ENCODE results near the gene MANEA.
"Not testable (repeated sequence)": the region's sequence is repeated elsewhere in the genome, so short reads cannot be mapped to it uniquely, and the experiment has no call there.

Gene MANEA, protein sequence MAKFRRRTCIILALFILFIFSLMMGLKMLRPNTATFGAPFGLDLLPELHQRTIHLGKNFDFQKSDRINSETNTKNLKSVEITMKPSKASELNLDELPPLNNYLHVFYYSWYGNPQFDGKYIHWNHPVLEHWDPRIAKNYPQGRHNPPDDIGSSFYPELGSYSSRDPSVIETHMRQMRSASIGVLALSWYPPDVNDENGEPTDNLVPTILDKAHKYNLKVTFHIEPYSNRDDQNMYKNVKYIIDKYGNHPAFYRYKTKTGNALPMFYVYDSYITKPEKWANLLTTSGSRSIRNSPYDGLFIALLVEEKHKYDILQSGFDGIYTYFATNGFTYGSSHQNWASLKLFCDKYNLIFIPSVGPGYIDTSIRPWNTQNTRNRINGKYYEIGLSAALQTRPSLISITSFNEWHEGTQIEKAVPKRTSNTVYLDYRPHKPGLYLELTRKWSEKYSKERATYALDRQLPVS

DNA sequence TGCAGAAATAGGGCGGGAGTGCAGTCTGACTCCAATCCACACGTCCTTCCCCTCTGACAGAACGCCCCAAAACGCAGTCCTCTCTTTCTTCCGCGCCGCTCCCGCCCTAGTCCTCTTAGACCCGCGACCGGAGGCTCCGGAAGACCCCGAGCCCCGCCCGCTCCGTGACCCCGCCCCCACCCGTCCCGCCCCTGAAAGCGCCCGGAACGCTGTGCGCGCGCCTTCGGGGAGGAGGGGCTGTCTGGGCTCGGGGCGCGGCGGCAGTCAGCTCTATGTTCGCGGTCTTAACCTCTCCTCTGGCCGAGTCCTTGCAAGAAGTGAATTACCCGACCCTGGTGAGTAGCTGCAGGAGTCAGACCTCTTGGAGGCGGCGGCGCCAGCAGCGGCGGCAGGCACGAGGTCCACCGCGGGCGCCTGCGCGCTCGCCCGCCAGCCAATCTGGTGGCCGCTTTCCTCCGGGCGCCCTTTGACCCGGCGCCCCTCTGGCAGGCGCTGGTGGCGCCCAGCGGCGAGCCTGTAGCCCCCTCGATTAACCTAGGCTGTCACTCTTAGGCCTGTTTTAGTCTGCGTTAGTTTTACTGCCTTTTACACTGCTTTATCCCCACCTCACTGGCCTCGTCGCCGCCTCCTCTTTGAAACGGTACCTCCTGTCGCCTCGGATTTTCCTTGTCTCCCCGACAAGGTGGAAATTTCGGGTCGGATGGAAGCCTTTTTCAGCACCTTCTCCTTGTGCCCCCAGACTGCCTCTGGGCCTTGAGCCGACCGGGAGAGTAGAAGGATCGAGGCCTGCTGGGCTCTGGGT is at the start of gene MANEA:
MANEA (plus strand) TSS at position 232 of the 802 bp plus-strand sequence. CDS start 8,905 bp downstream, outside the sequence.
- DNase-seq, result peak; percentile 86

DNA sequence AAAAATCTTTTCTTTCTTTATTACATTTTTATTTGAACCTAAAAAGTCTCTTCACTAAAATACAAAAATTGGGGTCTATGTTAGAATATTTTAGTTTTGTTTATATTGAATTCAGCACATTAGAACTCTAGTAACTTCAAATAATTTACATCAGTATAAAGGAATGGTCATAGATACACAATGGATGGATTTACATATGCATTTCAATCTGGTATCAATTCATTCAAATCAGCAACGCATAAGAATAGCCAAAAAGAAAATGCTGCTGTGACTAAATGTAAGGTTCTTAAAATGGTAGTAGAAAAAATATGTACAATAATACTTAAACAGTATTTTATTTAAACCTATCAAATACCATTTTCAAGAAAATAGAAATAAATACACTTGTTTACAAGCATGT is 47.6 kb upstream of the MANEA start:
- no peak for DNase-seq

DNA sequence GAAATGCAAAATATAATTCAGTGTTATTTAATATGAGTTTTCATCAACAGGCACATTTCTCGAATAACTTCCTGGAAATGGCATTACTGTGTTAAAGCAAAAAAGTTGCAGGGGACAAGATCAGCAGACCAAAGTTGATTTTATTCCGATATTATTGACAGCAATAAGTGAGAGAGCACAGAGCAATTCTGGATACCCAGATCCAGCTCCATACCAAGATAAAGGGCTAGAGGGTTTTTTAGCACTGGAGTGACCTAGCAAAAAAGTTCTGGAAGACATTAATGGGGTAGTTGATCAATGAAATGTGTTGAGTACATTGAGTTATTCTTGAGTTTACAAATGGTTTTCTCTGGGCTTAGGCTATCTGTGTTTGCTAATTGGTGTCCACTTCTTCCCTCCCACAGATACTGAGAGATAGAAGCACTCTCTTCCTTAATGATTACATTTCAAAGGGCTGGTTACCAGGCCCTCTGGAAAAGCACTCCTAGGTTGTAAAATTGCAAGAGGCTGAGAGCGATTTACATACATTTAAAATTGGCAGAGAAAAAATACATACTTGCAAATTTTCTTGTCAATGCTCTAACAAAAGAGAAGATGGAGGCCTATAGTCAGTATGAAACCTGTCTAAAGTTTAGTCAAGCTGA is 47.0 kb upstream of the MANEA start:
- no peak for DNase-seq

DNA sequence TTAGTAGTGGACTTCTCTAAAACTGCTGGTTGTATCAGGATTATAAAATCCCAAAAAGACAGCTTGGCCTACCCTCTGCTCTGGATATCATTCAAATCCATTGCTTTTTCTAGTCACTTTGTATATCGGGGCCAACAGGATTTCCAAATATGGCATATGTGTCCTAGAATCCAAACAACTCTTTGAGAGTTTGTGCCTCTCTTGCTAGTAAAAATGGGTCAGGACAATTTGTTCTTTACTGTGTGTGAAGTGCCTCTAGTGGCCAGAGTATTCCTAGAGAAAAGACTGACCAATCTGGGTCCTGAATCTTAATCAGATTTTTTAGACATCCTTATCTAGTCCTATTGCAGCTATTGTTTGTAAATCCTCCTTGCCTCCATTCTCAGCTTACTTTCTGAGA is 33.5 kb upstream of the MANEA start:
- peak; percentile 10 for DNase-seq

DNA sequence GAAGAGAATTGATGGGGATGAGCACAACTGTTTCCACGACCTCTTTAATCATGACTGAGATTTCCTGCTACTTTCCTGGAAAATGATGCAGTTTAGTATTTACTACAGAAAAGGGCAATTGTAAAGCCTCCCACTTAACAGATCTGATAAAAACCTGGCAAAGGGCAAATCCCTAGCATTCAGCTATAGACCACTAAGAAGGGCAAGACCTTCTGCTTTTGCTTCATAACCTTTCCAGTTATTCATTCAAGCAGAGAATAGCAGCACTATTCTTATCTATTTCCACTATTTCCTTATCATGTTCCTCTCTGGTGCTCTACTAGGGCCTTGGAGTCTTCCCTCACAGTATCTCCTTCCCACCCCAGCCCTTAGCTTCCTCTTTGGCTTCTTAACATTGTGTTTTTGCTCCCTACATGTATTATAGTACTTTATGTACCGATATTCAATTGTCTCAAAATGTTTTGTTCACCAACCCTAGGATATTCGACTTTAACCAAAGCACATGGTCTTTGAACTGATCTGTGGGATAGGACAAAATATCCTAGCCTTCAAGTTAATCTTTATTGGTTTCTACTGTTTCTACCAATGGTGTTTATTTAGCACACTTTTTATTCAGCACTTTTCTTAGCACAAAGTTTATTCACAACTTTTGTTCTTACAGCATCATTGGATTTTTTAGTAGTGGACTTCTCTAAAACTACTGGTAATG is 32.7 kb upstream of the MANEA start:
- no peak for DNase-seq

DNA sequence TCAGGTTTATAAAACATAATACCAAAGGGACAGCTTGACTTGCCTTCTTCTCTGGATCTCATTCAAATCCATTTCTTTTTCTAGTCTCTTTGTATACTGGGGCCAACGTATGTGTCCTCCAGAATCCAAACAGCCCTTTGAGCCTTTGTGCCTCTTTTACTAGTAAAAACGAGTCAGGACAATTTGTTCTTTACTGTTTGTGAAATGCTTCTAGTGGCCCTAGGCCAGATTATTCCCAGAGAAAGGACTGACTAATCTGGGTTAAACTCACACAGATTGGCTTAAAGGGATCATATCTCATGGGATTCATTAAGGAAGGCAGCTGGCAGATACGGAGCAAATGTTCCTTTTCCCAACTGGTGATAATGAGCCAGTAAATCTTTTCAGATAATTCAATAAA is 32.1 kb upstream of the MANEA start:
- peak; percentile 88 for DNase-seq

DNA sequence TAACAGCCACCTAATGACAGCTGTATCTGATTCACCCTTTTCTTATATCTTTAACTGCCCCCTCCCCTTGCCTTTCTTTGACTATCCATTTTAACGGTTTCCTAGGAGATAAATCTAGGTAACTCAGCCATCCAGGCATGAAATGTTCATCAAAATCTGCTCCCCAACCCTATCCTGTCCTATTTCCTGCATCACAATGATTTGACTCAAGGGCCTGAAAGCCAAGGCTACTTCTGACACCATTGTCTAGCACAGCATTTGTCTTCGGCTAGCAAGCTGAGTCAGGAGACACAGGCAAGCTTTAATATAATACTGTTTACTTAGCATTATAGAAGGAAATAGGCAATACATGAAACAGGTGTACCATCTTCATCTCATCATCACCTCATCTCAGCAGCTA is 31.6 kb upstream of the MANEA start:
- peak; percentile 76 for DNase-seq

DNA sequence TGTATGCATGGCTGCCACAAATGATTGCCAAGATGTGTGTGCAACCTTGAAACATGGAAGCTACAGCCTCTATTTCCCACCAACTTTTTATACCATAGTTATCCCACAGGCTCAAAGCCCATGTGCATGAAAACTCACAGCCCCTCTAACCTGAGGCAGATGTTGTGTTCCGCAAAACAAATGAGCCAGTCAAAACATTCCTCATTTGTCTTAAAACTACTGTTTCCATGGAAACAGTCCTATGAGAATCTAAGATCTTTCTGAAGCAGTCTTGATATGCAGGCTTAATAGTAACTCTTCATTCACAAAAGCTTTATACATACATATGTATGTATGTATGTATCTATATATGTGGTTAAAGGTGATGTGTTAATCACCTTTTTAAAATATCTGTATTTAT is 31.2 kb upstream of the MANEA start:
- DNase-seq, result peak; percentile 28

DNA sequence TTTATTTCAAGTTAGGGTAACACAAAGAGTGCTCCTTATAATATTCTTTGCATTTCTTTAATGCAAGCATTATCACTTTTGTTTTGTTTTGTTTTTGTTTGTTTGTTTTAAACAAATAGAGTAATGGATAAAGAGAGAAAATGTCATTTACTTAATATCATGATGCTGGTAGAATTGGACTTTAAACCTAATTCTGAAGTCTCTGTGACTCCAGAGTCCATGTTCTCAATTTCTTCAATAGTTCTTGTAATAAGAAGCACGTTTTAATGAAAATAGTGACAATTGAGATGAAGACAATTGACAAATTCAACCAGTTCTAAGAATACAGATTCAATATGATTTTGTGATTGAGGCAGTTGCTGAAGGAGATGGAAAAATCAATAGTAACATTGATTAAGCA is 30.3 kb upstream of the MANEA start:
- DNase-seq, result no peak

DNA sequence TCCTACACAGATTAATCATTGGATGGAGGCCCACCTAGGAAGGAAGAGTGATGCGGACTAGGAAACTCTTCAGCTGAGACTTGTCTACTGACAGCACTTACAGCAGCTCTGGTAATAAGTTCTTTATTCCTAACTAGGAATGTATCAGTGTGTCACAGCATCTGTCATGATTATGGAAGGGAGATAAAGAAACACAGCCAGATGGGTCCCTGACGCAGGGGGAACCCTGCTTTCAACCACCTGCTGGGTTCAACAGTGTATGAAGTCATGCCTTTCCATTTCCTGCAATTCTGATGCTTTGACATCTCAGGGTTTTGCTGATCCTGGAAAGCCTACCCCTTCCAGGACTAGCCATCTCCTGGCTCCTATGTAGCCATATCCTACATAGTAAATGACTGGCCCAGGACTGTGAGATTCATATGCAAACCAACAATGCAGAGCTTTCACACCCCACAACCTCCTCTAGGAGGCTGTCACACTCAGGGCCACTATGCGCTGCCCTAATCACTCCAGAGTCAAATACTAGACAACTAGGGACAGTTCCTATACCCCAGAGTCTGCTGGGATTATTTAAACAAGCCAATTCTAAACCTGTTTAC is 29.0 kb upstream of the MANEA start:
- DNase-seq, result peak; percentile 77

DNA sequence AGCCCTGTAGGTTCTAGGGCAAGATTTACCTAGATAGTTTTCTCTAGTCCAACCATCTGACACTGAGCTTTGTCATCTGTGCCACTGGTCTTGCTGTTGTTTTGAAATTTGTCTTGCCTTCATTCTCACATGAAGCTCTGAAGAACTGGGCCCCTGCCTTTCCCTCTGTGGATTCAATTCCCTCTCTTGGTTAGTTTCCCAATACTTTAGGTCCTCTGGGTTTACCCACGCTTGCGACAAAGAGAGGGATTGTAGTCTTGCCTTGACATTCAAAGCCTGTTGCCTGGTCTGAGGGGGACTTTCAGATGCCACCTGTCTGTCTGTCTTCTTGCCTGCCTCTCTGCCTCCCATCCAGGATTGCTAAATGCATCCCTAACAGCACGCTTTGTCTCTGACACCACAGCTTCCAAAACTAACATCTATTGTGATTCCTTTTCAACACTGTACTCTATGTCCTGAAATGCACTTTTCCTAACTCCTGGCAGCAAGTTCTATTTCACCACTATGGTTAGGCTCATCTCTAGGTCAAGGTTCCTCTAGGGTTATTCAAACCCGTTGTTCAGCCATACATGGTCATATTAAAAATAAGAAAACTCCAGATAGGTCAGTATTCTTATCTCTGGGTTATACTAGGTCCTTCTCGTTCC is 25.5 kb upstream of the MANEA start:
- DNase-seq, result no peak

DNA sequence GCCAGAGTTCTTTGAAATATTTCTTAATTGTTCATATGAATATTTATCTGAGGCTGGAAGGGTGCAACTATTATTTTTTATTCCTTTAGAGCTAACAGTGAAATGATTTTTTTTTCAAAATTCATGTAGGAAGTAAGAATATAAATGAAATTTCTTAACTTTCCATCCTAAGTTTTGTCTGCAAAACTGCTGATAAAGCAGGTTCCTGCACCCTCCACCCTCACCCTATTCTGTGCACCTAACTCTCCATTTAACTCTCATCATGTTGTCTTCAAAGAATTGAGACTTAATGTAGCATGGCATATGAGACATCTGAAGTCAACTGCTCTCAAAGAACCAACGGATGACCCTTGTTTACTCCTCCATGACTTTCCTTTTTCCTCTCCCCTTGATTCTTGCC is 23.5 kb upstream of the MANEA start:
- DNase-seq, result no peak

DNA sequence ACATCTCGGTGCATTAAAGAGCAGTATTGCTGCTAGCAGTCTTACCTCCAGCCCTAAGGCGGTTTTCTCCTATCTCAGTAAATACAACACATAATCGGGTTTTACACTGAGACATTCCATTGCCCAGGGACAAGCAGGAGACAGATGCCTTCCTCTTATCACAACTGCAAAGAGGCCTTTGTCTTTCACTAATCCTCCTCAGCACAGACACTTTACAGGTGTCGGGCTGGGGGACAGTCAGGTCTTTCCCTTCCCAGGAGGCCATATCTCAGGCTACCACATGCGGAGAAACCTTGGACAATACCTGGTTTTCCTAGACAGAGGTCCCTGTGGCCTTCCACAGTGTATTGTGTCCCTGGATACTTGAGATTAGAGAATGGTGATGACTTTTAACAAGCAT is 16.4 kb upstream of the MANEA start:
- peak; percentile 60 for DNase-seq

DNA sequence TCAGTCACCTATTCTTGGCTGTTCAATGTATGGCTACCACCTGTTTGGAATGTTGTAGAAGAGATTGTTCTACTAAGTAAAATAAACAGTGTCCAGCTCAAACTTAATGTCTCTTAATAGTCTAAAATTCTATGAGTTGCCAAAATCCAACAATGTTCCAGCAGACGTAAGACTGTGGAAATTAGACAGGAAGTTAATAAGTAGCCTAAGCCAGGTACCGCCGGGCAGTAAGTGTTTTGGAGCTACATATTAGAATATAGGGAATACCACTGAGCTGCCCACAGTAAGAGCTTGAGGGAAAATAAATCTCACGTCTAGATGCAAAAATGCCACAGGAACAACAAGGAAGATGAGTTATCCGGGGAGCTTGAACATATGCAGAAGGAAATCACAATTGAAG is 7.8 kb upstream of the MANEA start:
- no peak for DNase-seq

DNA sequence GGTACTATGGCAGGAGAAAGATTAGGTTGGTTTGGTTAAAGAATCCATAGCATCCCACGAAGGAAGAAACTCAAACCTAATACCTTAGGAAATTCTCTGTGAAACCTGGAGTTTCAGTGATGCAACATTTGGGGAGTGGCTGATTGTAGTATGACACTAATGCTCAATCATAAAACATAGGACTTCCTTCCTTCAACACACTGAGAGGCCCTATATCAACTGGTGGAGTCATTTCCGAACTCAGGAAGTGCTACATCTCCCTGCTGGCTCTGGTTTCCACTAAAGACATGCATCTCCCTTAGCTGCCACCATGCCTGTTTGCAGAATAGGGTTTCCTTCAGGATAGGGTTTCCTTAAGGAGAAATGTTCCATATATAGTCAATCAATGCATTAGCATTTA is 5.2 kb upstream of the MANEA start:
- DNase-seq, result no peak

DNA sequence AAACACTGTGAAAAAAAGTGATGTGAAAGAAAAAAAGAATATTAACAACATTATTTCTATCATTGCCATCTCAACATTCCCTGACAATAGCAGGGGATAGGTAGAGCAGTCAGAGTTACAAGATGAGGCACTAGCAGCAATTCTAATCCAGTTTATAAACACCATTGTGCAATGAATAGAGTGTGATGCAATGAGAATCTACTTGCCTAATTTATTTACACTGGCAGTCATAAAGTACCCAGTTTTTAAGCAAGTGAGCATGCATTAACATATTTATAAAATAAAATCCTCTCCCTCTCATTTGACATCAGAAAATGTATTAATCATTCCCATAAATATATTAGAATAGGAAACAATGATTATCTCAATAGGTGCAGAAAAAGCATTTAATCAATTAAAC is 2.5 kb upstream of the MANEA start:
- peak; percentile 25 for DNase-seq

DNA sequence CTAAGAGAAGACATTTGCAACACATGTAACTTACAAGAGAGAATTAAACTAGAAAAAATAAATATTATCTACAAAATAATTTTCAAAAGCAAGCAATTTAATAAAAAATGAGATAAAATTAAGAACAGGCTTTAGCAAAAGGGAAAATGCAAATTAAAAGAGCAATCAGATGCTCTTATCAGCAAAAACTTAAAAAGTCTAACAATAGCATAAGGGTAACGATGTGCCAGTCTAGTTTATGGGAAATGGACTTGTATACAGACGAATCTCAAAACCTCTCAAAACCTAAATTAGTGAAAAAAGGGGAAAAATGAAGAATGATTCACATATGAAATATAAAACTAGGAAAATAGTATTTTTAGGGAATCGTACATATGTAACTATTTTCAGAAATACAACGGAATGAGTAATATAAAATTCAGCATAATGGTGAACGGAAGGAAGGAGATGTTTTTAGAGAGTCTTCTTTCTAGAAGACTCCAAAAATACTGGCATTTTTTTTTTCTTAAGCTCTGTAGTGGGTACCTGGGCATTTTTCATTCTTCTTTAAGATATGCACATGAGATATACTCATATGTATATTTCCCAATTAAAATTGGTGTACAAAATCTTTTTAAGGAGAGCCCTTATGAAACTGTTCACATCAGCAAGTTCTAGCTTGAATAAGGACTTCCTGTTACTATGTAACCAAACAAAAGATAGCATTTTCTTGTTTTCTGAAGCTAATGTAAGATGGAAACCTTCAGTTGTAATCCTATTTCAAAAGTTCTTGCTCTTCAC is 927 bp upstream of the MANEA start:
- DNase-seq, result peak; percentile 16

DNA sequence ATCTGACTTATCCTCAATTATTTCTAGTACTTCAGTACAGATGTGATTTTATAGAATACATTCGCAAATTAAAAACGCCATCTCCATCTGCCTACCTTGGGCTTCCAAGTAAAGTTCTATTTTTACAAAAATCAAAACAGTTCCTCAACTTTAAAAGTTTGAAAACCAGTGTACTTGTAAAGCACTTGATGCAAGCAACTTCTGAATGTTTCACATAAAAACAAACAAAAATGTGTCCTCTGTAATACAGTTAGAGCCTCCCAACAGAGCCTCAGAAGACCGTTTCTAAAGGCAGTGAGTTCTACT is 384 bp upstream of the MANEA start:
- no peak for DNase-seq

DNA sequence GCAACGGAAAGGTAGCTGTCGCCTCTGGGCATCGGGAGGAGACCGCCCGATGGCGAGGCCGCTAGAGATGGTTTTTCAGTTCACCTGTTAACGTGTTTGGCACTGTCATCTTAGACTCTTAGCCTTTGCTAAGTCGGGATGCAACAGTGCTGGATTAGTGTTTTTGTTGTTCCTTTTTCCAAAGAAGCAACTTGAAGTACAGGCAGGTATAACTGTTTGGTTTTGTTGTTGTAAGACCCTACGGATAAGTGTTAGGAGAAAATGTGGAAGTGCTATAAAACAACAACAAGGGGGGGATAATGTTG is 723 bp downstream of the MANEA start:
- DNase-seq, result no peak

DNA sequence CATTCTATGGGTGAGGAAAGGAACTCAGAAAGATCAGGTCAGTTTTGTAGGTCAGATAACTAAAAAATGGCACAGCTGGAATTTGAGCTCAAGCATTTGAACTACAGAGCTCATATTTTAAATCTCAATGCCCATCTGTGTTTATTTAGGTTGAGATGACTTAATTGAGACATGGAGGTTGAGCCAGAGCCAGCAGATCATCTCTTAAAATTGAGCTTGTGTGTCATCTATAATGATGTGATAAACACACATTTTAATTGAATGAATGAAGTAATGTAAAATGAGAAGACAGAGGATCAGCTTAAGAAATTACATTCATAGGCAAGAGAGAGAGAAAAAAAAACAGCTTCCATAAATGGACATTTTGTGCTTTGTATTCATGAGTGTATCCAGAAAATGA is 3.7 kb downstream of the MANEA start:
- DNase-seq, result no peak

DNA sequence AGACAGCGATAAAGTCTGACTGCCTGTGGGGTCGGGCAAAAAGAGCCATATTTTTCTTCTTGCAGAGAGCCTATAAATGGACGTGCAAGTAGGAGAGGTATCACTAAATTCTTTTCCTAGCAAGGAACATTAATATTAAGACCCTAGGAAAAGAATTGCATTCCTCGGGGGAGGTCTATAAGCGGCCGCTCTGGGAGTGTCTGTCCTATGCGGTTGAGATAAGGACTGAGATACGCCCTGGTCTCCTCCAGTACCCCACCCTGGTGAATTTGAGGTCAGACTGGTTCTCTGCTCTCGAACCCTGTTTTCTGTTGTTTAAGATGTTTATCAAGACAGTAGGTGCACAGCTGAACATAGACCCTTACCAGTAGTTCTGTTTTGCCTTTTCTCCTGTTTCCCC is 6.9 kb downstream of the MANEA start:
- DNase-seq, result not testable (repeated sequence)

DNA sequence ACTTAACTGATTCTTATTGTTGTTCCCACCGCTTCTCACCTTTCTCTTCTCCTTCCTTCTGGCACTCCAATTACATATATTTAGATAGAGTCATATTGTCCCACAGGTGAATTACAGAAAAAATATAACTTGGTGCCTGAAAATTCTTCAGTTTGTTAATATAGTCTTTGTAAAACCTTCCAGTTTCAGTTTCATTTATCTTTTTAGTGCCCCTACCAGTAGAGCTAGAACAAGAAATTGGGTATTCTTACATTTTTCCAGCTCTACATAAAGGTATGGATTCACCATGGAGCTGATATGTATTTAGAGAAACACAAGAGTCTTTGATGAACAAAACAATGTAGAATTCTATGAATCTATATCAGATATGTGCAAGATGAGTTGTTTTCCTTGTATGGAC is 10.7 kb downstream of the MANEA start:
- no peak for DNase-seq
